NB4 (cell line): ENCODE measurements around the gene ARMC9.

Source experiments
- CTCF ChIP-seq: IDR thresholded peaks from one replicate; pipeline ENCODE4 v1.5.1; 2012; ENCODE audit warnings: low read depth, low read length
- MAX ChIP-seq: IDR thresholded peaks from 2 replicates; pipeline ENCODE4 v1.6.1; 2011; ENCODE audit warnings: low read depth, low read length
- MYC ChIP-seq: IDR thresholded peaks from 2 replicates; pipeline ENCODE4 v1.6.1; 2011; ENCODE audit warnings: low read depth, low read length

- no peak for TF ChIP-seq CTCF
- no peak for TF ChIP-seq MAX
- no peak for TF ChIP-seq MYC
Observed at GRCh38 chr2:231190531-231191197, 7.8 kb upstream of the ARMC9 start.
